HG03045 (cell line): Measurements from ENCODE around the gene MTA1.

Experiments used
- ATAC-seq: cut with Tn5 transposase; IDR thresholded peaks from one replicate; pipeline ENCODE4 v1.9.1; 2021; ENCODE audit warnings: mild to moderate bottlenecking, moderate library complexity; ENCODE audit not compliant: unreplicated experiment

MTA1 gene

GRCh38 chr14:105442125-105442524 is 22.5 kb downstream of the MTA1 start:
- no peak for ATAC-seq

GRCh38 chr14:105442834-105443233 is 23.2 kb downstream of the MTA1 start:
- no peak for ATAC-seq

GRCh38 chr14:105444859-105445258 is 25.2 kb downstream of the MTA1 start:
- ATAC-seq: no peak

GRCh38 chr14:105445290-105445689 is 25.7 kb downstream of the MTA1 start:
- ATAC-seq: no peak

- ATAC-seq: no peak
Observed at GRCh38 chr14:105445901-105446845, 26.5 kb downstream of the MTA1 start.

GRCh38 chr14:105446971-105447370 is 27.3 kb downstream of the MTA1 start:
- ATAC-seq: no peak

GRCh38 chr14:105447651-105448640 is 28.3 kb downstream of the MTA1 start:
- ATAC-seq: no peak

GRCh38 chr14:105448706-105449111 is 29.1 kb downstream of the MTA1 start:
- no peak for ATAC-seq

- ATAC-seq: no peak
Observed at GRCh38 chr14:105449276-105450122, 29.9 kb downstream of the MTA1 start.

GRCh38 chr14:105450123-105450505 is 30.5 kb downstream of the MTA1 start:
- no peak for ATAC-seq

- ATAC-seq: no peak
Observed at GRCh38 chr14:105450864-105451720, 31.5 kb downstream of the MTA1 start.

- no peak for ATAC-seq
Observed at GRCh38 chr14:105452963-105453362, 33.3 kb downstream of the MTA1 start.

GRCh38 chr14:105453847-105454246 is 34.2 kb downstream of the MTA1 start:
- ATAC-seq: no peak

GRCh38 chr14:105455086-105455640 is 35.5 kb downstream of the MTA1 start:
- no peak for ATAC-seq

- ATAC-seq: no peak
Observed at GRCh38 chr14:105455766-105456660, 36.4 kb downstream of the MTA1 start.

GRCh38 chr14:105456736-105457617 is 37.4 kb downstream of the MTA1 start:
- ATAC-seq: no peak

GRCh38 chr14:105458010-105458409 is 38.4 kb downstream of the MTA1 start:
- ATAC-seq: no peak
